Non-pigmented ciliary epithelial cell (primary cell): ENCODE data around the gene LCE6A.

Experiments used
- DNase-seq: peaks from one replicate; pipeline ENCODE4 v3.0.0-alpha.2; 2010; ENCODE audit warnings: low read depth

LCE6A gene

GRCh38 chr1:152876827-152877226, 34.2 kb downstream of the LCE6A start:
- no peak for DNase-seq

DNA sequence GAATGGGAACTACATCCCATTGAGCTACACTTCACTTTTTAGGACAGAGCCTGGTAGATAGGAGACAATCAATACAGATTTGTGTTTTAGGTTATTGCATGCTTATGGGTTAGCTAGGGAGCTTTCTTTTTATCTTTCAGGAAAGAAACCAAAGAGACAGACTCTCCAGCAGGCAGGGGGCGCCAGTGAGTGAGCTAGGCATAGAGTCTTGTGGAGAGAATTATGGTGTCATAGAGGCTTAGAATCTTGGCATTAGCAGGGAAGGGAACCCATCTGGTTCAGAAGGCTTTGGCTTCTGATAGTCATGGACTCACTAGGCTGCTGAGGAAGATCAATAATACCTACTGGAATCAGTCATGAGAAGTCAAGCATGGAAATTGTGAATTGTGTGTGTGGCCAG, 35.4 kb downstream of the LCE6A start, which contains the start of gene SMCP:
Gene SMCP (plus strand): TSS at position 281 of the 400 bp plus-strand sequence. CDS start 6,101 bp downstream, outside the sequence.
- DNase-seq = no peak

DNA sequence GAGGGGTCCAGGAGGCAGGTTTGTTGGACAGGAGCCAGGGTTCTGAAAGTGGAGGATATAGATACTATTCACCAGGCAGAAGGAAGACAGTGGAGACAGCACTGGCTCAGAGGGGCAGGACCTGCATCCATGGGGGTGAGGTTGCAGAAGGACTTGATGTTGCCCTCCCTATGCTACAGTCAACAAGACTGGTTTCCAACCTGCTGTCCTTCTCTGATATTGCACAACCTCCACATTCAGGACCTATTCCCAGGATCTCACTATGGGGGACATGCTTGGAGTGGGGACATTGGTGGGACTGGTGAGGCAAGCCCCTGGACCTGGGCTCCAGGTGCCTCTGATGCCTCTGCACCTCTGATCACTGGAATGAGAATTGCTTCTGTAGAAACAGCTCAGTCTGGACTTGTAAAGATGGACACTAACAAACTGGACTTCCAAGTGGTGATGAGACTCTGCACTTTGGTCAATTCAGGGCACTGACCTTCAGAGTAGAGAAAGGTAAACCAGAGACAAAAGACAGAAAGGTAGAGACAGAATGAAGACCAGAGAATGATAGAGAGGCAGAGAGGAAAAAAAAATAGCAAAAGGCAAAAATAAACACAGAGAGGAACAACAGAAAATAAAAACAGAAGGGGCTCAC, 37.0 kb downstream of the LCE6A start:
- no peak for DNase-seq

GRCh38 chr1:152880316-152880715, 37.7 kb downstream of the LCE6A start:
- no peak for DNase-seq

GRCh38 chr1:152880907-152881306, 38.3 kb downstream of the LCE6A start:
- DNase-seq = no peak

DNA sequence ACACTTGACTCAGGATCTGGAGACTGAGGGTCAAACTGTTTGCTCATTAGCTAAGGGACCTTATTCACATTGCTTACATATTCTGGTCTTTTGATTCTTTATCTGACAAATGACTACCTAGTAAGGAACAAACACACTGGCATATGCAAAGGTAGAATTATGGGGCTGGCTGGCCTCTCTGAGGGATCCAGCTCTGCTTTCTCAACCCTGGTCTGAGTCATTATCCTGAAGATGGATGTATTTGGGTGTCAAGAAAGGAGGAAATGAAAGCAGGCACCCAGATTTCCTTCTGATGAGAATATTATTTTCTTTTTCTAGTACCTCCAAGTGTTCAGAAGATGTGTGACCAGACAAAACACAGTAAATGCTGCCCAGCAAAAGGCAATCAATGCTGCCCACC, 41.4 kb downstream of the LCE6A start:
- DNase-seq = no peak

- no peak for DNase-seq
Measured at GRCh38 chr1:152884506-152884905, 41.9 kb downstream of the LCE6A start.

GRCh38 chr1:152884966-152885624, 42.4 kb downstream of the LCE6A start:
- no peak for DNase-seq

GRCh38 chr1:152886085-152886484, 43.4 kb downstream of the LCE6A start:
- DNase-seq = no peak

DNA sequence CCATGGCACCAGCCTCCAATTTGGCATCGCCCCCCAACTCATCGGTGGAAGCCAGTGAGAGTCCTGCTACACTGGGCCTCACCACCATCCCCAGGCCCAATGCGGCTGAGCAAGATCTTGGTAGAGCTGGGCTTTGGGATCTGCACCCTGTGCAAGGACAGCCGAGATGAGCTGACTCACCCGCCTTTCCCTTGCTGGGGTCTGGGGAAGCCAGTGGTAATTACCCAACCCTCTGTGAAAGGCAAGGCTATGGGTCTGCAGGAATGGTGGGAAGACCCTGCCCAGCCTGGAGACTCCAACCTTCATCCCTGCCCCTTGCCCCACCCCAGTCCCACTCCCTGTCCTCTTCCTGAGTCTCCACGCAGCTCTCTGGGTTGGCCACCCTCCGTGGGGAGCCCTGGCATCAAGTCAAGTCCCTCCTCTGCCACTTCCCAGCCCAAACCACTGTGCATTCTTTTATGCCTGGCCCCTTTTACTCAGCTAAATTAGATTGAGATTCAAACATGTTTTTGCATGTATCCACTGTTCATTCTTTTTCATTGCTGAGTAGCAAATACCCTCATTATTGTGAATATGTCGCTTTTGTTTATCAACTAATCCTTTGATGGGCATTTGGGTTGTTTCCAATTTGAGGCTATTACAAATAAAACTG, 44.2 kb downstream of the LCE6A start:
- no peak for DNase-seq

- no peak for DNase-seq
Measured at GRCh38 chr1:152888126-152888525, 45.5 kb downstream of the LCE6A start.
